HG03097 (cell line): Measurements from ENCODE around the gene LHB.
"Not testable (repeated sequence)": the region's sequence is repeated elsewhere in the genome, so short reads cannot be mapped to it uniquely, and the experiment has no call there.

ENCODE experiments used
- ATAC-seq: cut with Tn5 transposase; IDR thresholded peaks from one replicate; pipeline ENCODE4 v1.9.1; 2021; ENCODE audit not compliant: unreplicated experiment, low FRiP score

LHB gene

DNA sequence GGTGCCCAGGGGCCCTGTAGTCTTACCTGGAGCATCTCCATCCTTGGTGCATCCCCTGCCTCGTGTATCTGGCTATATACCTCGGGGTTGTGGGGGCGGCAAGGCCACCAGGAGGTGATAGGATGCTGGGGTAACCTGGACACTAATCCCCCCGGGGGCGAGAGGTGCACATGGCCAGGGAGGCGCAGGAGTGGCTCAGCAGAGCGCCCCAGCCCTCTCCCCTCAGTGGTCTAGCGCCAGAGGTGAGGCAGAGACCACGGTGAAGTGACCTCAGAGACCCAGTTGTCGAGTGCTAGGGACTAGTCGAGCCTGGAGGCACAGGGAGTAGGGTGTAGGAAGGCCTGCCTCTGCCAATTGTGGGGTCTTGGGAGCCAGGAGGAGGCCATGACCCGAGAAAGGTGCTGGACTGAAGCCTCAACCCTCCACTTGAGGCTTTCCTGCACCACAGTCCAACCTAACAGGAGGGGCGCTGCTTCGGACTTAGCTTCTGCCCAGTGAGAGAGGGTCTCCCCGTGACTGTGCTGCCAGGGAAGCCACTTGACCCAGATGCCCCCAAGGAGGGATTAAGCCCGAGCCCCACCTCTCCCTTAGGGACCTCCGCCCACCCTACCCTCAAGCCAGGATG is at the start of gene LHB:
TSS of gene LHB (minus strand) at position 51 of the 625 bp plus-strand sequence. CDS start at position 41, 10 bp downstream.
- no peak for ATAC-seq

DNA sequence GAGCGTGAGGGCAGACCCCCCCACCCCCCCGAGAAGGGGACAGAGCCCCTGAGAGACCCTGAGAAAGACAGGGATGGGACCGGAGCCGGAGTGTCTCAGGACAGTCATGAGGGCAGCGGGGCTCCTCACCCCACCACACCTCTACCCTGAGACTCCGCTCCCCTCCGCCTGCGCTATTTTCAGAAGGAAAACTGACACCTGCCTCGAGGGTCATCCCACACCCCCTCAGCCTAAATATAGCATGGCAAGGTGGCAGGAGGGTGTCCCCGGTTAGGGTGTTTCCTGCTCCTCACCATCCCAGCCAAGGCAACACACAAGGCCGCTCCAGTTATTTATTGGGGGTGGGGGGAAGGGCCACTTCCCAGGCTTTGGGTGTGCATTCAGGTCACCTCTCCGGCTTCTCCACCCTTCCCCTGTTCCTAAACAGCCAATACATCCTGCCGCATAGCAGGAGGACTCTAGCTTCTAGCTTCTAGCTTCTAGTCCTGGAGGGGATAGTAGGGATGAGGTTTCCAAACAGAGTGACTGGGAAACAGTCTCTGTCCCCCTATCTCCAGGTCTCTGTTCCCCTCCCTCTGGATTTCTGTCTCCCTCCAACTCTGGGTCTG is 49.1 kb upstream of the LHB start:
- no peak for ATAC-seq

DNA sequence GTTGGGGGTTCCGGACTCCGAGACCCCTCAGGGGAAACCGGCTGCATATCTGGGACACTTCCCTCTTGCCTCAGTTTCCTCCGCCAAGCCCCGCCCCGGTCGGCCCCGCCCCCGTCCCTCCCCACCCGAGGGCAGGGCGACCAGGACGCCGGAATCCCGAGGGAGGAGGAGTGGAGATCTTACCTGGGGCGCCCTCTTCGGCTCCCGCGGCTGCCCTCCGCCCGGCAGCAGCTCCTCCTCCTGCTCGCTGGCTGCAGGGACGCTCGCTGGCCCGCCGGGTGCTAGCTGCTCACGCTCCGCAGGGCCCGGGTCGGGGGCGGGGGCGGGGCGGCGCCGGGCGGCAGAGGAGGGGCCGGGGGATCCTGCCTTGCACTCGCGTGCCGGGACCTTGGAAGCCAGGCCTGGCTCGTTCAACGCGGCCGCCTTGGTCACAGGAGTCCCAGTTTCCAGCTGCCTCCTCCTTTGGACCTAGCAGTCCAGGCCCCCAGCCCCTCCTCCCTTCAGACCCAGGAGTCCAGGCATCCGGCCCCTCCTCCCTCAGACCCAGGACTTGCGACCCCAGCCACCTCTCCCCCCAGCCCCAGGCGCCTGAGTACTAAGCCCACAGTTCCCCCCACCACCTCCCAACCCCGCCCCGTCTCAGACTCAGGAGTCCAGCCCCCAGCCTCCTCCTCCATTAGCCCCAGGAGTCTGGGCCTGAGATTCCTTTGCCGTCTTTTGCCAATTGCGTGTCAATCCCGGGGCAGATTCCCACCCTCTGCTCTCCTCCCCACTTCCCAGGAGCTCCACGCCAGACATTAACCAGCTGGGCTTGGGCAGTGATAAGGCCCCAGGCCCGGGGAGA is 48.1 kb upstream of the LHB start, which contains the start of gene NTF4:
TSS of gene NTF4 (minus strand) at position 51 of the 844 bp plus-strand sequence. CDS start 2,821 bp downstream, outside the sequence.
- no peak for ATAC-seq

DNA sequence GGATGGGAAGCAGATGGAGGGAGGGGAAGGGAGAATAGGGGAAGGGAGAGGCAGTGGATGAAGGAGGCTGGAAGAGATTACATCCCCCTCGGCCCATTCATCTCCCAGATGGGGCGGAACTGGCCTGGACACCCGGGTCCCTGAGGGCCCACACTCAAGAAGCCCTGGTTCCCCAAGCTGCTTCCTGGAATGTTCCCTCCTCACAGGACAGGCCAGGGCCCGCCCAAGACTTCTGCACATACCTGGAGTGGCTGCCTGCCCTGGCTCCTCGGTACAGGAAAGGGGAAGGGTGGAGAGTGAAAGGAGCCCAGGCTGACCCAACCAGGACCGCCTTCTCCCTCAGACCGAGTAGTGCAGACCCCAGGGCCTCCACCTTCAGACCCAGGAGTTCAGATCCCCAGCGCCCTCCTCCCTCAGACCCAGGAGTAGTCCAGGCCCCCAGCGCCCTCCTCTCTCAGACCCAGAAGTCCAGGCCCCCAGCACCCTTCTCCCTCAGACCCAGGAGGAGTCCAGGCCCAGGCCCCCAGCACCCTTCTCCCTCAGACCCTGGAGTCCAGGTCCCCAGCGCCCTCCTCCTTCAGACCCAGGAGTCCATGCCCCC is 47.2 kb upstream of the LHB start:
- ATAC-seq: no peak

DNA sequence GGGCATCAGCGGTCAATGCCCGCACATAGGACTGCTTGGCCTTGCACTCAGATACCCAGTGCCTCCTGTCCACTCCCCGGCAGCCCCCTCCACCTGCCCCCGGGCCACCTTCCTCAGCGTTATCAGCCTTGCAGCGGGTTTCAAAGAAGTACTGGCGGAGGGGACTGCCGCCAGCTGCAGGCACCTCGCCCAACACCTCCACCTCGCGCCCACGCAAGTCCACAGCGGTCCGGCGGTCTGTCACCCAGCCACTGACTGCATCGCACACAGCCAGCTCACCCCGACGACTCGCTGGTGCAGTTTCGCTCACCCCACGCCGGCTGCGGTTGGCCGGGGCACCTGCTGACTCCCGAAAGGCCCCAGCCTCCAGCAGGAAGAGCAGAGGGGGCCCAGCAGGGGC is 44.6 kb upstream of the LHB start:
- ATAC-seq: no peak

DNA sequence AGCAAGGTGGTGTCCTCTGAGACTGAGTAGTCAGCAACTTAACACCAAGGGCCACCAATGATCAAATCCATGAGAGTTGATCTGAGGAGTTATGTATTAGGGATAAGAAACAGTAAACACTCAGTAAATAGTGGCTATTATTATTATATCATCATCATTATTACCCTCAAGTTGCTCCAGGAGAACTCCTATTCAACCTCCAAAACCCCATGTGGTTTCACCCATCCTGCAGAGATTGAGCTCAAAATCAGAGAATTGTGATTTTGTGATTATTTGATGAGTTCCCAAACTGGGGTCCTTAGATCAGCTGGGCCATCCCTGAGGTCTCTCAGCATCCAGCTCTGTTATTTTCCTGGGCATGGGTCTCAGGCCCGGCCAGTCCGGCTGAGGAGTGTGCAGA is 44.1 kb upstream of the LHB start:
- ATAC-seq: no peak

DNA sequence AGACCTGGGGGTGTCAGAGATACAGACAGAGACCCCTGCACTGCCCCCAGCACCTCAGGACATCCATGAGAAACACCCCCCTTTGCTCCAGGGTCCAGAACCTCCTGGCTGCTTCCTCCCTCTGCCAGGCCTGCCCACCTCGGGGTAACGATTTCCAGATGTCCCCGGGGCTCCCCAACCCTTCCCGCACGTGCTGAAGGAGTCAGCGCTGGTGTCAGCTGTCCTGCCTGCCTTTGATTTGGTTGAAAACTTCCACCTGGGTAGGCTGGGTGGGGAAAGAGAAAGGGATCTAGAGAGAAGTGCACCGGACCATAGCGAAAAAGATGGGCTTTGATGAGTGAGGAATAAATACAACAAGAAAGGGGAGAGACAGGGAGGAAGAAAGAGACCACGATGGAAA is 42.2 kb upstream of the LHB start:
- ATAC-seq: no peak

DNA sequence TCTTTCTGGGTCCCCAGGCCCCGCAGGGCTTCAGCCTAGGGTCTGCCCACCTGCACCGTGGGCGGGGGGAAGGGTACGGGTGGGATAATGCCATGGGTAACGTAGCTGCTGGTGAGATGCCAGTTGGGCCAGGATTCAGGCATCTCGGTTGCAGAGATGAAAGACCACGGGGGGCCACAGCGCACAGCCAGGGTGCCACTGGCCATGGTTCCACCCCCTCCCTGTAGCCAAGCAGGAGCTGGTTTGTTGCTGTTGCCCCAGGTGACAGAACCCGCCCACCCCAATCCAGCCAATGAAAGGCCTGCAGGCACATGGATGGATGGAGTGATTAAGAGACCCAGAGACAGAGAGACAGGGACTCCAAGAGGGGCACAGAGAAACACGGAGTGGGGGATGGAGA is 41.7 kb upstream of the LHB start:
- ATAC-seq: no peak

DNA sequence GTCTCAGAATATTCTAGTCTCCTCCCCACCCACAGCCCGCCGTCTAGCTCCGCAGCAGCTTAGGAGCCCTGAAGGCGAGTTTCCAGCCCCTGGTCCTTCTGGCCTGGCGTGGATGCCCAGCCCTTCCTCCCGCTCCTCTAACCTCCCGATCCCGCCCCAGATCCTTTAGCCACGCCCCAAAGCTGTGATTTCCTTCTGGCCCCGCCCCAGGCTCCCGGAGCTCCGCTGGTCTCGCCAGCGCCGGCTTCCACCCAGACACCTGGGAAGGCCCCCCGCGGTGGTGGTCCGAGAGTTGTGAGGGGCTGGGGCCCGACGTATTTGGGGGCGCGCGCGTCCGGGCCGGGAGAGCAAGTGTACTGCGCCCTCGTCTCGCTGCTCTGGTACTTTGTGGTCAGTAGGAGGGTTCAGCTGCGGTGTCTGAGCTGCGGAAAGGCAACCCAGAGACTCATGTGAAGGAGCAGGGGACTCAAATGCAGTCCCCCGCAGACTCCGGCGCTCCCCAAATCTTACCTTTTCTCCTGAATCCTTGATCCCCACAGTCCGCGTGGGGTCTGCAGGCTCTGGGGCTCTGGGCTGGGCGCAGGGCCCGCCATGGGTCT is 40.8 kb upstream of the LHB start, which contains the start of gene CGB7:
TSS of gene CGB7 (minus strand) at position 114 of the 599 bp plus-strand sequence. CDS start 2,374 bp downstream, outside the sequence.
- no peak for ATAC-seq

DNA sequence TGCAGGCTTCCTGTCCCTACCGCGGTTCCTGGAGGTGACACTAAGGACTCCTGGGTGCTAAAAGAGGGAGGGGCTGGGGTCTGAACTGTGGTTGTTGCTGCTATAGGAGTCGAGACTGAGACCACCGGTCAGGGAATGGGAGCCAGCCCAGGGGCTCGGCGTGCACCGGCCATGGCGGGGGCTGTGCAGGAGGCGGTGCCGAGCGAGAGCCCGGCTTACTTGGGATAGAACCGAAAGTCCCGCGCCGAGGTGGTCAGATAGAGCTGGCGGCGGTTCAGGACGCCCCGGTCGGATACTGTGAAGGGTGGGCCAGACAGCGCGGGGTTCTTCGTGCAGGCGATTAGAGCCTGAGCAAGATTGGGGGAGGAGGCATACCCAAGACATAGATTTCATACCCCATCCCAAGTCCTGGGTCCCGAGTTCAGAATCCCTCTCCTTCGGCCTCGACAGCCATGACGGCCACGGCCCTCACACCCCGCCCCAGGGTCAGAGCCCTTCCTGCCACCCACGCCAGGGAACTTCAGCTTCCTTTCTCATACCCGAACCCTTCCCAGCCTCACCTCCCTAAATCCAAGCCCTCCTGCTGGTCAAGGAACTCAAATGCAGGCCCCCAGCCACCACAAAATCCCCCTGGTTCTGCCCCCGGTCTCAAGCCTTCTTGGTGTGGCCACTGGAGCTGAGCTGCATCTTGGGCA is 40.2 kb upstream of the LHB start:
- not testable (repeated sequence) for ATAC-seq

DNA sequence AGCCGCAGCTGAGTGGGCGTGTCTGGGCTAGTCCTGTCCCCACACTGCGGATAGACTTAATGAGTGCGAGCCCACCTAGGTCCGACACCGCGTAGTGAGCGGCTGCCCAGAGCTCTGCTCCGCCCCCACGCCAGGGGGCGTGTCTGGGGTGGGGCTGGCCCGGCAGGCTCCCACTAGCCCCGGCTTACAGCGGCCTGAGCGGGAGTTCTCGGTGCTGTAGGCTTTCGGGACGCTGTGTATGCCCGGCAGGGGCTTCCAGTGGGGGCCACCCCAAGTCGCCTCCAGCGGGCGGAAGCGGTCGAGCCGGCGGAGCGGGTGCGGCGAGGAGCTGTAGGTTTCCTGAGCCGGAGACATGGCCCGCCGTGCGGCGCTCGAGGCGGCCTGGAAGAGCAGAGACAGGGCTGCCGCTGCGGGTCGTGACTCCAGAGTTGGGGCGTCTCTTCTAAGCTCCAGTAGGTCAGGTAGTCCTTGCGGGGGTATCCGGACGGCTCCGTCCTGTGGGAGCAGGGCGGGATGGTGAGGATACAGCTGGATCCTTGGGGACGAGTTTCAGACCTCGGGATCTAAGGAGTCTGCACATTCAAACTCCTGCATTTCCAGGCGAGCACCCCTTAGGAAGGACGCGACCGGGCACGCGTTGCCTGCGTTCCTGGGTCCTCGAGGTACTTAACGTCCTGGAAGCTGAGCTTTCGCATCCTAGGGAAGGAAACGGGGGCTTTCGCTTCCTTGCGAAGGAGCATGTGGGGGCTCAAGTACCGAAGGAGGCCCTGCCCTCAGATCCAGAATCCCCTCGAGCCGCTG is 39.4 kb upstream of the LHB start:
- ATAC-seq: no peak

DNA sequence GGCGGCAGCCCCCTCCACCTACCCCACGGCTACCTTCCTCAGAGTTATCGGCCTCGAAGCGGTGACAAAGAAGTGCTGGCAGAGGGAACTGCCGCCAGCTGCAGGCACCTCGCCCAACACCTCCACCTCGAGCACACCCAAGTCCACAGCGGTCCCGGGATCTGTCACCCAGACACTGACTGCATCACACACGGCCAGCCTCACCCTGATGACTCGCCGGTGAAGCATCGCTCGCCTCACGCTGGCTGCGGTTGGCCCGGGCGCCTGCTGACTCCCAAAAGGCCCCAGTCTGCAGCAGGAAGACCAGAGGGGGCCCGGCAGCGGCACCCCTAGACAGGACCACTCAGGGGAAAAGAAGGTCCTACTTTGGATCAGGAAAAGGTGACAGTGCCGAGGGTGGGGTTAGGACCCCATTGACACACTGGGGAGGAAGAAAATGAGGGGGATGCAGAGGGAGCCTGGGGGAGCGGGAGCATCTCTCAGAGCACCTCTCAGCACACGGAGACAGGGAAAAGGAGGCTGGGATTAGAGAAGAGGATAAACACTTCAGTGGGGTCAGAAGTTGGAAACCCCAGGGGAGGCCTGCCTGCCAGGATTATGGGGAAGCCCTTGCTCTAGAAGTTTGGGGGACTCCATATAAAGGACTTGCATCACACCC is 33.6 kb upstream of the LHB start:
- ATAC-seq: not testable (repeated sequence)

DNA sequence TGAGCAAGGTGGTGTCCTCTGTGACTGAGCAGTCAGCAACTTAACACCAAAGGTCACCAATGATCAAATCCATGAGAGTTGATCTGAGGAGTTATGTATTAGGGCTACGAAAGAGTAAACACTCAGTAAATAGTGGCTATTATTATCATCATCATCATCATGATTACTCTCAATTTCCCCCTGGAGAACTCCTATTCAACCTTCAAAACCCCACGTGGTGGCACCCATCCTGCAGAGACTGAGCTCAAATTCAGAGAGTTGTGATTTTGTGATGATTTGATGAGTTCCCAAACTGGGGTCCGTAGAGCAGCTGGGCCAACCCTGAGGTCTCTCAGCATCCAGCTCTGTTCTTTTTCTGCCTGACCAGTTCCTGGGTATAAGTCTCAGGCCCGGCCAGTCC is 32.9 kb upstream of the LHB start:
- ATAC-seq: not testable (repeated sequence)

DNA sequence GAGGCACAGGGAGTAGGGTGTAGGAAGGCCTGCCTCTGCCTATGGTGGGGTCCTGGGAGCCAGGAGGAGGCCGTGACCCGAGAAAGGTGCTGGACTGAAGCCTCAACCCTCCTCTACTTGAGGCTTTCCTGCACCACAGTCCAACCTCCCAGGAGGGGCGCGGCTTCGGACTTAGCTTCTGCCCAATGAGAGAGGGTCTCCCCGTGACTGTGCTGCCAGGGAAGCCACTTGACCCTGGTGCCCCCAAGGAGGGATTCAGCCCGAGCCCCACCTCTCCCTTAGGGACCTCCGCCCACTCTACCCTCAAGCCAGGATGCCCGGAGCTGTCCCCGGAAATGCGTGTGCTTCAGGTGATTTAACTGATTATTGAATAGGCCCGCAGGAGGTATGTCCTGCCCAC is 32.1 kb upstream of the LHB start, which contains the start of gene CGB8:
TSS of gene CGB8 (minus strand) at position 101 of the 400 bp plus-strand sequence. CDS start 372 bp downstream, outside the sequence.
- ATAC-seq: not testable (repeated sequence)

DNA sequence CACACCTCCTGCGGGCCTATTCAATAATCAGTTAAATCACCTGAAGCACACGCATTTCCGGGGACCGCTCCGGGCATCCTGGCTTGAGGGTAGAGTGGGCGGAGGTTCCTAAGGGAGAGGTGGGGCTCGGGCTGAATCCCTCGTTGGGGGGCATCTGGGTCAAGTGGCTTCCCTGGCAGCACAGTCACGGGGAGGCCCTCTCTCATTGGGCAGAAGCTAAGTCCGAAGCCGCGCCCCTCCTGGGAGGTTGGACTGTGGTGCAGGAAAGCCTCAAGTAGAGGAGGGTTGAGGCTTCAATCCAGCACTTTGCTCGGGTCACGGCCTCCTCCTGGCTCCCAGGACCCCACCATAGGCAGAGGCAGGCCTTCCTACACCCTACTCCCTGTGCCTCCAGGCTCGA is 26.7 kb upstream of the LHB start, which contains the start of gene CGB5:
TSS of gene CGB5 (plus strand) at position 301 of the 400 bp plus-strand sequence. CDS start 362 bp downstream, outside the sequence.
- not testable (repeated sequence) for ATAC-seq

DNA sequence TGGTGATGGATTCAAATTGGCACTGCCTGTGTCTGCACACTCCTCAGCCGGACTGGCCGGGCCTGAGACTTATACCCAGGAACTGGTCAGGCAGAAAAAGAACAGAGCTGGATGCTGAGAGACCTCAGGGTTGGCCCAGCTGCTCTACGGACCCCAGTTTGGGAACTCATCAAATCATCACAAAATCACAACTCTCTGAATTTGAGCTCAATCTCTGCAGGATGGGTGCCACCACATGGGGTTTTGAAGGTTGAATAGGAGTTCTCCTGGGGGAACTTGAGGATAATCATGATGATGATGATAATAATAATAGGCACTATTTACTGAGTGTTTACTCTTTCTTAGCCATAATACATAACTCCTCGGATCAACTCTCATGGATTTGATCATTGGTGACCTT is 25.8 kb upstream of the LHB start:
- not testable (repeated sequence) for ATAC-seq

DNA sequence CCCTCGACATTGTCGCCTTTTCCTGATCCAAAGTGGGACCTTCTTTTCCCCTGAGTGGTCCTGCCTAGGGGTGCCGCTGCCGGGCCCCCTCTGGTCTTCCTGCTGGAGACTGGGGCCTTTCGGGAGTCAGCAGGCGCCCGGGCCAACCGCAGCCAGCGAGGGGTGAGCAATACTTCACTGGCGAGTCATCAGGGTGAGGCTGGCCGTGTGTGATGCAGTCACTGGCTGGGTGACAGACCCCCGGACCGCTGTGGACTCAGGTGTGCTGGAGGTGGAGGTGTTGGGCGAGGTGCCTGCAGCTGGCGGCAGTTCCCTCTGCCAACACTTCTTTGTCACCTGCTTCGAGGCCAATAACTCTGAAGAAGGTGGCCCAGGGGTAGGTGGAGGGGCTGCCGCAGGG is 25.3 kb upstream of the LHB start:
- no peak for ATAC-seq

DNA sequence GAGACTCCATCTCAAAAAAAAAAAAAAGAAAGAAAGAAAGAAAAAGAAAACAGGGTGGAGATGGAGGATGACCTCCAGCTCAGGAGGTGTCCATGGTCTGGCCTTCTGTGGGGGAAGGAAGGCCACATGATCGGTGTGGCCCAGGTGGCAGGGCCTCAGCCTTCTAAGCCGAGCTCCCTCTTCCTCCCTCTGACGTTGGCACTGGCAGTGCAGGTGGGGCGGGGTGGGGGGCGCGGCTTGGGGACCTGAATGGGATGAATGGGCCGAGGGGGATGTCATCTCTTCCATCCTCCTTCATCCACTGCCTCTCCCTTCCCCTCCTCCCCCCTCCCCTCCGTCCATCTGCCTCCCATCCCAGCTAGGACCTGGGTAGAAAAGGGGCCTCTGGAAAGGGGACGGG is 22.8 kb upstream of the LHB start:
- ATAC-seq: not testable (repeated sequence)
